SK-N-SH (cell line): ENCODE measurements around the gene CDH26.

ENCODE experiments used
- CTCF ChIP-seq: fragments of 200-600 bp; sonication (generic); IDR thresholded peaks from 2 replicates; pipeline ENCODE4 v1.6.1; 2017; ENCODE audit warnings: antibody characterized with exemption, mild to moderate bottlenecking, moderate library complexity
- EP300 ChIP-seq, 2 experiments: IDR thresholded peaks; 2 replicates each; pipeline versions ENCODE4 v1.4.0 to v1.6.1; 2012; ENCODE audit warnings: borderline replicate concordance in 1 of 2, low read depth in 1 of 2, low read length in 1 of 2
- FOSL2 ChIP-seq: IDR thresholded peaks from 2 replicates; pipeline ENCODE4 v1.4.0; 2012; ENCODE audit warnings: low read depth, mild to moderate bottlenecking, moderate library complexity, borderline replicate concordance
- GABPA ChIP-seq: IDR thresholded peaks from 2 replicates; pipeline ENCODE4 v1.4.0; 2012; ENCODE audit warnings: low read depth, mild to moderate bottlenecking
- SIN3A ChIP-seq: IDR thresholded peaks from 2 replicates; pipeline ENCODE4 v1.6.1; 2012; ENCODE audit warnings: low read depth, mild to moderate bottlenecking, low read length, moderate library complexity, borderline replicate concordance

GRCh38 chr20:59937150-59937549 is 21.1 kb upstream of the CDH26 start:
- TF ChIP-seq CTCF (no peak), FOSL2 (no peak), GABPA (no peak), SIN3A (no peak), EP300 (IDR thresholded peaks at IDR 0.05; ENCODE audit: borderline replicate concordance in 1 of 2, low read depth in 1 of 2, low read length in 1 of 2) (no peak)
